ENCODE data around the gene PTPN6.

PTPN6 gene

GRCh38 chr12:6925540-6926279 lies 25.4 kb upstream of the PTPN6 start:
- FAIRE-seq (no peak), DNase-seq (ENCODE audit: insufficient read length) (no peak)
- TF ChIP-seq POLR2A (IDR thresholded peaks at IDR 0.05; ENCODE audit: low read depth, low read length), result no peak
- TF ChIP-seq TAF1 (IDR thresholded peaks at IDR 0.05; ENCODE audit: borderline replicate concordance, low read depth, low read length), result no peak
- no peak for TF ChIP-seq POLR2AphosphoS5 (IDR thresholded peaks at IDR 0.05; ENCODE audit: low read depth, low read length)

GRCh38 chr12:6927379-6928021 lies 23.7 kb upstream of the PTPN6 start, which contains the start of gene ATN1:
ATN1 (plus strand) TSS chr12:6927959; CDS start chr12:6934002, 6,043 bp downstream.
- no peak for FAIRE-seq
- TF ChIP-seq TAF1 (IDR thresholded peaks at IDR 0.05; ENCODE audit: borderline replicate concordance, low read depth, low read length) (no peak), POLR2AphosphoS5 (IDR thresholded peaks at IDR 0.05; ENCODE audit: low read depth, low read length) (0 out of 2 replicates have a peak, but pooled peaks have one; percentile 26), POLR2A (IDR thresholded peaks at IDR 0.05; ENCODE audit: low read depth, low read length) (peak; percentile 41; the same call in 1 of the 2 replicates)
- DNase-seq (ENCODE audit: insufficient read length), result peak; percentile 73

- DNase-seq (ENCODE audit: insufficient read length), result peak; percentile 56
- FAIRE-seq, result no peak
- no peak for TF ChIP-seq POLR2A (IDR thresholded peaks at IDR 0.05; ENCODE audit: low read depth, low read length)
- no peak for TF ChIP-seq POLR2AphosphoS5 (IDR thresholded peaks at IDR 0.05; ENCODE audit: low read depth, low read length)
- no peak for TF ChIP-seq TAF1 (IDR thresholded peaks at IDR 0.05; ENCODE audit: borderline replicate concordance, low read depth, low read length)
Measured at GRCh38 chr12:6928022-6928702, 23.0 kb upstream of the PTPN6 start.

DNA sequence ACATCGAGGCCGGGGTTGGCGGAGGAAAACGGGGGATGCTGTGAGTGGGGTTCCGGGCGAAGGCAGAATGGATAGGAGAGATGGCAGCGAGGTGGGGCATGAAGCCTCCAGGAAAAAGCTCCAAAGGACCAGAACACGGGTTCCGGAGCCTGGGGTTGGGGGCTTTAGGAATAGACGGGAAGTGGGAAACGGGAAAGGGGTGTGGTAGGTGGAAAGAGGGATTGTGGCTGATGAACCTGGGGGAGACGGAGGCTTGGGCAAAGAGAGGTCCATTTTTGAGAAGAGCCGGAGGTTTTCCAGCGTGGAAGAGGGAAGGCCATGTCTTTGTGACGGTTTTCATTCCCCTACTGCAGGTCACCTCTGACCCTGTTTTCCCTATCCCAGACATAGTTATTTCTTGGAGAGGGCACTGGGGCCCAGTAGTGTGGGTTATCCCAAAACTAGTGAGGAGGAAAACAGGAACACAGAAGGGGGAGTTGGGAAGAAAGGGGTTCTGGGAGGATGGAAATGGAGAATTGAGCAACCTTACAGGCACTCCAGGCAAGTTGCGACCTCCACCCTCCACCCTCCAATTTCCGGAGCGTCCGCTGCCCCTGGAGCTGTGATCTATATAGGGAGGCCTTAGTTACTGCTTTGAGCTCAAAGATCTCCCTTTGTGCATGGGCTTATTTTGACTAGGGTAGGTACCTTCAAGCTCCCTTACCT lies 22.3 kb upstream of the PTPN6 start:
- FAIRE-seq (no peak), DNase-seq (ENCODE audit: insufficient read length) (no peak)
- TF ChIP-seq POLR2A (IDR thresholded peaks at IDR 0.05; ENCODE audit: low read depth, low read length), result no peak

DNA sequence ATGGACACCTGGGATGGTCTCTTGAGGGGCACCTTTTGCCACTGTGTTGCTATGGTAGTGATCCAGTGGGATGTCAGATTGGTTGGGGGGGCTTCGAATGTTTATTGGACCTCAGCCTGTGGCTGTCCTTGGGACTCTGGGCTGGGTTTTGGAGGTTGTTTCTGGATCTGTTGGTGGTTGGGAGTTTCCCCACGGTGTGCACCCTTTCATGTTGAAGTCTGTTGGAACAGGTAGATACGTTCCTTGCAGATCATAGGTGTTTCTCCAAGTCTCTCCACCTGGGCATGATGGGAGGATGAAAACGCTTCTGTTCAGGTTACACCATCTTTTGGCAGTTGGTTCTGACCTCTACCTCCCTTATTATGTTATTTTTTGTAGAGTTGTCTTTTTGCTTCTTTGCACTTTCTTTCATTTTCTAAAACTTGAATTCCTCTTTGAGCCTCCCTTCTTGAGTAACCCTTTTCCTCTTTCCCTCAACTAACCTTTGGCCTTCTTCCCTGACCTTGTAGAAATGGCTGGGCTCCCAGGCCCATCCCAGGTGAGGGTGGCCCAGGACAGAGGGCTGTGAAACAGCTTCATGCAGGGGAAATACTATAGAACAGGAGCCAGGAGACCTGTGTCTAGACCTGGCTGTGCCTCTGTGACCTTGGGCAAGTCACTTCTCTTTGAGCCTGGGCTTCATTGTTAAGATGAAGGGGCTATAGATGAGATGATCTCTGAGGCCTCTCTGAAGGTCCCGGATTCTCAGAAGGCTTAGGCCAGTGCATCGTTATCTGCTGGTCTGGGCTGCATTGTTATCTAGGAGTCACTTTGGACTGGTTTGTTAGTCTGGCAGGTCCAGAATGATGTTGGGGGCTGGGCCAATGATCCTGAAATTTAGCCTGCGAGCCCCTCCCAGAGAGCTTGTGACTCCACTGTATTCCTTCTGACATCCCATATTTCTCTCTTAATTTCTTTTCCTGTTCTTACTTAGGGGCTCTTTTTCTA lies 21.4 kb upstream of the PTPN6 start:
- TF ChIP-seq POLR2A (IDR thresholded peaks at IDR 0.05; ENCODE audit: low read depth, low read length) (no peak), TAF1 (IDR thresholded peaks at IDR 0.05; ENCODE audit: borderline replicate concordance, low read depth, low read length) (no peak), POLR2AphosphoS5 (IDR thresholded peaks at IDR 0.05; ENCODE audit: low read depth, low read length) (no peak)
- FAIRE-seq (no peak), DNase-seq (ENCODE audit: insufficient read length) (no peak)

GRCh38 chr12:6932766-6933165 lies 18.4 kb upstream of the PTPN6 start:
- FAIRE-seq, result no peak
- TF ChIP-seq TAF1 (IDR thresholded peaks at IDR 0.05; ENCODE audit: borderline replicate concordance, low read depth, low read length) (no peak), POLR2A (IDR thresholded peaks at IDR 0.05; ENCODE audit: low read depth, low read length) (no peak), POLR2AphosphoS5 (IDR thresholded peaks at IDR 0.05; ENCODE audit: low read depth, low read length) (no peak)

GRCh38 chr12:6934110-6934509 lies 17.0 kb upstream of the PTPN6 start:
- no peak for TF ChIP-seq POLR2AphosphoS5 (IDR thresholded peaks at IDR 0.05; ENCODE audit: low read depth, low read length)
- FAIRE-seq (no peak), DNase-seq (ENCODE audit: insufficient read length) (no peak)

More at GRCh38 chr12:6932766-6933165, 18.4 kb upstream of the PTPN6 start:
- no peak for DNase-seq (ENCODE audit: insufficient read length)

GRCh38 chr12:6935371-6936193 lies 15.6 kb upstream of the PTPN6 start:
- TF ChIP-seq POLR2AphosphoS5 (IDR thresholded peaks at IDR 0.05; ENCODE audit: low read depth, low read length), result peak; percentile 66; the same call in 1 of the 2 replicates
- TF ChIP-seq TAF1 (IDR thresholded peaks at IDR 0.05; ENCODE audit: borderline replicate concordance, low read depth, low read length), result no peak
- DNase-seq (ENCODE audit: insufficient read length), result no peak
- no peak for FAIRE-seq

GRCh38 chr12:6936194-6936635 lies 14.9 kb upstream of the PTPN6 start:
- no peak for DNase-seq (ENCODE audit: insufficient read length)
- TF ChIP-seq POLR2AphosphoS5 (IDR thresholded peaks at IDR 0.05; ENCODE audit: low read depth, low read length), result peak; percentile 2; the same call in 1 of the 2 replicates
- no peak for TF ChIP-seq TAF1 (IDR thresholded peaks at IDR 0.05; ENCODE audit: borderline replicate concordance, low read depth, low read length)
- no peak for FAIRE-seq

Measured in GM12892 (cell line).